Ascending aorta (tissue), 2 donors: ENCODE measurements around the gene EEF1G. TPM values are rescaled to one million over a fixed set of nuclear protein-coding genes. Genes with fewer than 3 reads are reported as not detected.

ENCODE experiments used
- DNase-seq, 2 donors: peaks; one replicate each; pipeline ENCODE4 v3.0.0-alpha.2; 2019; ENCODE audit warnings: low spot score in 2 of 2
- H3K27ac ChIP-seq, 2 donors: fragments of 200-600 bp; sonication (generic); one replicate each; pipeline ENCODE4 v1.5.1; 2016 to 2017; ENCODE audit warnings: mild to moderate bottlenecking in 1 of 2
- H3K27me3 ChIP-seq: fragments of 200-600 bp; sonication (generic); one replicate; pipeline ENCODE4 v1.5.1; 2017
- H3K36me3 ChIP-seq, 2 donors: fragments of 200-600 bp; sonication (generic); one replicate each; pipeline ENCODE4 v1.5.1; 2016
- H3K4me1 ChIP-seq, 2 donors: fragments of 200-600 bp; sonication (generic); one replicate each; pipeline ENCODE4 v1.5.1; 2016 to 2017; ENCODE audit warnings: mild to moderate bottlenecking in 1 of 2
- H3K4me3 ChIP-seq, 2 donors: fragments of 200-600 bp; sonication (generic); one replicate each; pipeline ENCODE4 v1.5.1; 2016 to 2017; ENCODE audit warnings: mild to moderate bottlenecking in 1 of 2
- H3K9me3 ChIP-seq, 2 donors: fragments of 200-600 bp; sonication (generic); one replicate each; pipeline ENCODE4 v1.5.1; 2016
- CTCF ChIP-seq, 3 experiments: fragments of 200-600 bp in 2 of 3; fragments of 450-650 bp in 1 of 3; sonication (generic) in 2 of 3; IDR thresholded peaks; one replicate each; pipeline ENCODE4 v1.5.1; 2016 to 2019; ENCODE audit warnings: antibody characterized with exemption in 3 of 3, mild to moderate bottlenecking in 1 of 3, moderate library complexity in 1 of 3
- intact Hi-C: fragments of 100-400 bp; cut with DNase I; formaldehyde crosslinking; loops from one replicate; pipeline ENCODE4 v1.15.1; 2023
- total RNA-seq: library from RNA; depleted of rRNA; stranded (reverse); fragments of >200 nt; gene quantifications from one replicate; pipeline ENCODE4 v1.1.0, GENCODE V29; 2016

The EEF1G gene
- total RNA-seq, 1 donor from 2014 or later = 1,083 TPM

- TF ChIP-seq CTCF (IDR thresholded peaks at IDR 0.05) = no peak
- no peak for DNase-seq
- H3K9me3 ChIP-seq = no peaks in the 10 kb centered on the region
- H3K27ac ChIP-seq = peak overlapping the region; percentile 98 to 99
- no peaks in the 10 kb centered on the region for H3K27me3 ChIP-seq
- peak overlapping the region; percentile 82 to 92 for H3K4me3 ChIP-seq
- peaks cover 40 to 48% of the 10 kb centered on the region in 2 donors for H3K36me3 ChIP-seq
- intact Hi-C loops = loop anchor here (5.0 kb wide), 1 partner anchor 221 kb away; the partner anchor contains the start of genes STX5 and TEX54
- peaks cover 11 to 27% of the 10 kb centered on the region in 2 donors for H3K4me1 ChIP-seq
Measured at GRCh38 chr11:62610814-62611704, 37.4 kb upstream of the EEF1G start.

- Histone ChIP-seq H3K9me3 (no peaks in the 10 kb centered on the region), H3K4me1 (peaks cover 11 to 27% of the 10 kb centered on the region in 2 donors), H3K27me3 (no peaks in the 10 kb centered on the region), H3K27ac (peak overlapping the region in 1 of 2 donors; percentile 98), H3K36me3 (peaks cover 42 to 52% of the 10 kb centered on the region in 2 donors), H3K4me3 (no peak overlapping the region)
- DNase-seq = no peak
- no peak for TF ChIP-seq CTCF (IDR thresholded peaks at IDR 0.05)
- intact Hi-C loops = loop anchor here (5.0 kb wide), 1 partner anchor 222 kb away; the partner anchor contains the start of genes STX5 and TEX54
Measured at GRCh38 chr11:62610403-62610802, 36.7 kb upstream of the EEF1G start.

GRCh38 chr11:62608776-62609175 lies 35.1 kb upstream of the EEF1G start:
- Histone ChIP-seq H3K4me3 (no peak overlapping the region), H3K27me3 (no peaks in the 10 kb centered on the region), H3K27ac (no peak overlapping the region), H3K36me3 (peaks cover 40 to 55% of the 10 kb centered on the region in 2 donors), H3K4me1 (peaks cover 11 to 28% of the 10 kb centered on the region in 2 donors), H3K9me3 (no peaks in the 10 kb centered on the region)
- TF ChIP-seq CTCF (IDR thresholded peaks at IDR 0.05) = no peak
- no peak for DNase-seq
- intact Hi-C loops = no loop called here

- TF ChIP-seq CTCF (IDR thresholded peaks at IDR 0.05) = no peak
- no peaks in the 10 kb centered on the region for H3K9me3 ChIP-seq
- intact Hi-C loops = no loop called here
- no peaks in the 10 kb centered on the region for H3K27me3 ChIP-seq
- H3K4me3 ChIP-seq = no peak overlapping the region
- no peak for DNase-seq
- peaks cover 40 to 57% of the 10 kb centered on the region in 2 donors for H3K36me3 ChIP-seq
- H3K27ac ChIP-seq = no peak overlapping the region
- H3K4me1 ChIP-seq = peaks cover 11 to 27% of the 10 kb centered on the region in 2 donors
Measured at GRCh38 chr11:62607714-62608113, 34.0 kb upstream of the EEF1G start.

- intact Hi-C loops = no loop called here
Measured at GRCh38 chr11:62605902-62606301, 32.2 kb upstream of the EEF1G start.

More at GRCh38 chr11:62605902-62606301, 32.2 kb upstream of the EEF1G start:
- H3K4me1 ChIP-seq = peaks cover 6 to 23% of the 10 kb centered on the region in 2 donors
- peaks cover 39 to 56% of the 10 kb centered on the region in 2 donors for H3K36me3 ChIP-seq
- H3K27me3 ChIP-seq = no peaks in the 10 kb centered on the region
- H3K4me3 ChIP-seq = no peak overlapping the region
- TF ChIP-seq CTCF (IDR thresholded peaks at IDR 0.05) = no peak
- H3K9me3 ChIP-seq = no peaks in the 10 kb centered on the region
- no peak overlapping the region for H3K27ac ChIP-seq
- DNase-seq = no peak
